GM06990 (cell line): ENCODE results near the gene TNIK.

Experiments
- DNase-seq: peaks from one replicate; pipeline ENCODE4 v3.0.0-alpha.2; 2011; ENCODE audit not compliant: insufficient read length; ENCODE audit errors: extremely low read depth
- H3K27me3 ChIP-seq: replicated peaks from 2 replicates; pipeline ENCODE4 v1.6.0; 2011; ENCODE audit warnings: low read length; ENCODE audit not compliant: control insufficient read depth, insufficient read depth
- H3K36me3 ChIP-seq: 2 replicates; pipeline ENCODE4 v1.5.1; 2011; ENCODE audit warnings: low read length; ENCODE audit not compliant: control insufficient read depth, insufficient read depth
- H3K4me3 ChIP-seq: replicated peaks from 2 replicates; pipeline ENCODE4 v1.5.1; 2011; ENCODE audit warnings: low read depth, mild to moderate bottlenecking, control low read depth, low read length
- CTCF ChIP-seq: IDR thresholded peaks from 2 replicates; pipeline ENCODE4 v1.5.1; 2011; ENCODE audit warnings: low read length, control low read depth, mild to moderate bottlenecking, inconsistent platforms; ENCODE audit not compliant: insufficient read depth, poor library complexity, severe bottlenecking

TNIK gene

GRCh38 chr3:171301998-171302397, 158.2 kb downstream of the TNIK start:
- Histone ChIP-seq H3K27me3 (no peaks in the 10 kb centered on the region), H3K4me3 (no peak overlapping the region), H3K36me3 (no peaks in the 10 kb centered on the region; the same call in 1 of the 2 replicates)
- DNase-seq: no peak
- TF ChIP-seq CTCF: no peak

- Histone ChIP-seq H3K27me3 (no peaks in the 10 kb centered on the region), H3K4me3 (no peak overlapping the region), H3K36me3 (no peaks in the 10 kb centered on the region; the same call in 1 of the 2 replicates)
- DNase-seq: no peak
- TF ChIP-seq CTCF: no peak
These were observed 159.2 kb downstream of the TNIK start for GRCh38 chr3:171301002-171301401.

GRCh38 chr3:171297951-171298350, 162.3 kb downstream of the TNIK start:
- no peaks in the 10 kb centered on the region for H3K27me3 ChIP-seq
- no peak for DNase-seq
- no peak for TF ChIP-seq CTCF
- H3K36me3 ChIP-seq: no peaks in the 10 kb centered on the region; the same call in 1 of the 2 replicates
- no peak overlapping the region for H3K4me3 ChIP-seq

- Histone ChIP-seq H3K27me3 (no peaks in the 10 kb centered on the region), H3K4me3 (no peak overlapping the region), H3K36me3 (no peaks in the 10 kb centered on the region; the same call in 1 of the 2 replicates)
- no peak for TF ChIP-seq CTCF
- DNase-seq: no peak
These were observed 163.0 kb downstream of the TNIK start for GRCh38 chr3:171297207-171297606.

GRCh38 chr3:171295484-171296373, 164.5 kb downstream of the TNIK start:
- Histone ChIP-seq H3K27me3 (no peaks in the 10 kb centered on the region), H3K36me3 (no peaks in the 10 kb centered on the region; the same call in 1 of the 2 replicates), H3K4me3 (no peak overlapping the region)
- no peak for DNase-seq
- TF ChIP-seq CTCF: no peak
